Stimulated activated CD8-positive, alpha-beta memory T cell treated with anti-CD3 and anti-CD28 coated beads, Interleukin-12 subunit alpha, Interleukin-12 subunit beta, amount 100 ng/mL, for 1 hour (primary cell): Measurements from ENCODE around the gene ERG.

ENCODE experiments used
- DNase-seq: peaks from one replicate; pipeline ENCODE4 v3.0.0-alpha.2; 2020; ENCODE audit warnings: low read depth

Gene ERG

GRCh38 chr21:38433471-38433870 is 64.8 kb downstream of the ERG start:
- DNase-seq = no peak

GRCh38 chr21:38430401-38430984 is 67.8 kb downstream of the ERG start:
- no peak for DNase-seq

- DNase-seq = no peak
These were observed 69.3 kb downstream of the ERG start for GRCh38 chr21:38429011-38429410.

- DNase-seq = no peak
These were observed 70.1 kb downstream of the ERG start for GRCh38 chr21:38428211-38428610.

GRCh38 chr21:38424305-38425019 is 73.8 kb downstream of the ERG start:
- DNase-seq = no peak

- no peak for DNase-seq
These were observed 76.2 kb downstream of the ERG start for GRCh38 chr21:38422082-38422481.

GRCh38 chr21:38420140-38420539 is 78.1 kb downstream of the ERG start:
- DNase-seq = no peak

- DNase-seq = no peak
These were observed 80.6 kb downstream of the ERG start for GRCh38 chr21:38417726-38418125.

GRCh38 chr21:38416791-38417190 is 81.5 kb downstream of the ERG start:
- no peak for DNase-seq

- no peak for DNase-seq
These were observed 84.2 kb downstream of the ERG start for GRCh38 chr21:38413958-38414548.

- DNase-seq = no peak
These were observed 87.8 kb downstream of the ERG start for GRCh38 chr21:38410466-38410865.

- no peak for DNase-seq
These were observed 88.4 kb downstream of the ERG start for GRCh38 chr21:38409907-38410306.

- no peak for DNase-seq
These were observed 94.1 kb downstream of the ERG start for GRCh38 chr21:38404177-38404576.

GRCh38 chr21:38402795-38403194 is 95.5 kb downstream of the ERG start:
- no peak for DNase-seq

- DNase-seq = no peak
These were observed 96.0 kb downstream of the ERG start for GRCh38 chr21:38402291-38402690.

GRCh38 chr21:38401191-38401926 is 96.9 kb downstream of the ERG start:
- no peak for DNase-seq

GRCh38 chr21:38400195-38400919 is 97.9 kb downstream of the ERG start:
- DNase-seq = no peak

- no peak for DNase-seq
These were observed 99.2 kb downstream of the ERG start for GRCh38 chr21:38399103-38399502.

GRCh38 chr21:38396325-38396724 is 102.0 kb downstream of the ERG start:
- DNase-seq = no peak

- no peak for DNase-seq
These were observed 102.7 kb downstream of the ERG start for GRCh38 chr21:38395581-38395980.

- DNase-seq = no peak
These were observed 105.6 kb downstream of the ERG start for GRCh38 chr21:38392661-38393060.

GRCh38 chr21:38389896-38390295 is 108.4 kb downstream of the ERG start:
- no peak for DNase-seq
